Lower leg skin (tissue), 3 donors: ENCODE data around the gene LDAF1.

Source experiments
- CTCF ChIP-seq, 3 donors: fragments of 450-650 bp; IDR thresholded peaks; one replicate each; pipeline ENCODE4 v1.5.1; 2016; ENCODE audit warnings: antibody characterized with exemption in 3 of 3, mild to moderate bottlenecking in 3 of 3, moderate library complexity in 2 of 3
- POLR2A ChIP-seq, 2 donors: fragments of 450-650 bp; IDR thresholded peaks; one replicate each; pipeline ENCODE4 v1.6.1; 2016 to 2017; ENCODE audit warnings: antibody characterized with exemption in 2 of 2, mild to moderate bottlenecking in 1 of 2, moderate library complexity in 1 of 2

- TF ChIP-seq POLR2A (IDR thresholded peaks at IDR 0.05) (no peak), CTCF (IDR thresholded peaks at IDR 0.05) (no peak)
Observed at GRCh38 chr16:21166561-21166961, 8.1 kb downstream of the LDAF1 start.
